Measurements from ENCODE around the gene NPAS3.

Gene NPAS3

DNA sequence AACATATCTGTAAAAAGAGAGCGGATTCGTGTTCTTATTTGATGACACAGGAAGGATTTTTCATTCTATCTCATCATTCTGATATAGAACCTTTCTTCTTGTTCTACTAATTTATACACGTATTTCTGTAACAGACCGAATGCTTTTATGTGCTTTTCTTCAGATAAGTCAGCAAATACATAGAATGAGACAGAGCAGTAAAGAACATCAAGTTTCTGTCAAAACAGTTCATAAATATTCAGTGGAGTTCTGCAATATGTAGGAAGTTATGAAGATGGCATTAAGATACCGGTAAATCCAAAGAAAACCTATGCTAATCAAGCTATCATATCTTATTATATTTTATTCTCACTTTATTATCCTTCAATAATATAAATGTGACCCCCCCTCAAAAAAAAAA, 731.6 kb downstream of the NPAS3 start:
- TF ChIP-seq, protein P1, sequence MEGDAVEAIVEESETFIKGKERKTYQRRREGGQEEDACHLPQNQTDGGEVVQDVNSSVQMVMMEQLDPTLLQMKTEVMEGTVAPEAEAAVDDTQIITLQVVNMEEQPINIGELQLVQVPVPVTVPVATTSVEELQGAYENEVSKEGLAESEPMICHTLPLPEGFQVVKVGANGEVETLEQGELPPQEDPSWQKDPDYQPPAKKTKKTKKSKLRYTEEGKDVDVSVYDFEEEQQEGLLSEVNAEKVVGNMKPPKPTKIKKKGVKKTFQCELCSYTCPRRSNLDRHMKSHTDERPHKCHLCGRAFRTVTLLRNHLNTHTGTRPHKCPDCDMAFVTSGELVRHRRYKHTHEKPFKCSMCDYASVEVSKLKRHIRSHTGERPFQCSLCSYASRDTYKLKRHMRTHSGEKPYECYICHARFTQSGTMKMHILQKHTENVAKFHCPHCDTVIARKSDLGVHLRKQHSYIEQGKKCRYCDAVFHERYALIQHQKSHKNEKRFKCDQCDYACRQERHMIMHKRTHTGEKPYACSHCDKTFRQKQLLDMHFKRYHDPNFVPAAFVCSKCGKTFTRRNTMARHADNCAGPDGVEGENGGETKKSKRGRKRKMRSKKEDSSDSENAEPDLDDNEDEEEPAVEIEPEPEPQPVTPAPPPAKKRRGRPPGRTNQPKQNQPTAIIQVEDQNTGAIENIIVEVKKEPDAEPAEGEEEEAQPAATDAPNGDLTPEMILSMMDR (IDR thresholded peaks at IDR 0.05; ENCODE audit: low read depth, low read length, missing control alignments): no peak
- H3K4me3 ChIP-seq (ENCODE audit: low read depth, low read length): no peak overlapping the region
- DNase-seq (ENCODE audit: low read depth): no peak

DNA sequence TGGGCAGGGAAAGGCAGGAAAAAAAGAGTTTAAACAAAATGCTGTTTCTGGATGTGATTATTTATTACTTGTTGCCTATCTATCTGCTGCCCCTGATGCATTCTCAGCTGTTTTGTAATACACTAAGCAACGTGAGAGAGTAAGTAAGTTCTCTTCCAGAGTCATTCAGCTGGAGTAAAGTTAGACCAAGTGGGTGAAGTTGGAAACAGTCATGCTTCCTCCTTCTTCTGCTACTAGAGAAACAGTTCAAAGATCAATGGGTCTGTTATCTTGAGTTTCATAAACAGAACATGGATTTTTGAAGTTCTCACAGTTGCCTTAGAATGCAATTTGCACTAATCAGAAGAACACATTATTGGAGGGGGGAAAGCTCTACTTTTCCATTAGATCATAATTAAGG, 732.9 kb downstream of the NPAS3 start:
- TF ChIP-seq, protein P1 (IDR thresholded peaks at IDR 0.05; ENCODE audit: low read depth, low read length, missing control alignments): no peak
- H3K4me3 ChIP-seq (ENCODE audit: low read depth, low read length): no peak overlapping the region
- no peak for DNase-seq (ENCODE audit: low read depth)

DNA sequence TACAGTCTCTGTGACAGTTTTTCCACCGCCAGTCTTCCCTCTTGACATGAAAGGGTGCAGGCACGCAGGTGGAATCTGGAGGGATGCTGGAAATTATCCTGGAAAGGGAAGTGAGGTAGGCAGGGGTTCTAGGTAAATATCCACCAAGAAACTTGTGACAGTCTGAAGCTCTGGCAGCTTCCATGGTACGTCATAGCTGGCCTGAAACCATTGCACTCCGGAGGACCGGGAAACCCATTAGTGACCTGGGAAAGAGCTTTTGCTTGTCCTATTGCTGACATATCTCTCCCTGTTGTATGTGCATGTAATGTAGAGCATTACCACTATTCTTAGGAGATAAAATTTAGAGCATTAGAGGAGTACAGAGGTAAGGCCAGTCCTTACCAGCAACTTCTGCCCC, 736.2 kb downstream of the NPAS3 start:
- TF ChIP-seq, protein P1 (IDR thresholded peaks at IDR 0.05; ENCODE audit: low read depth, low read length, missing control alignments): no peak
- no peak for DNase-seq (ENCODE audit: low read depth)
- H3K4me3 ChIP-seq (ENCODE audit: low read depth, low read length): no peak overlapping the region

DNA sequence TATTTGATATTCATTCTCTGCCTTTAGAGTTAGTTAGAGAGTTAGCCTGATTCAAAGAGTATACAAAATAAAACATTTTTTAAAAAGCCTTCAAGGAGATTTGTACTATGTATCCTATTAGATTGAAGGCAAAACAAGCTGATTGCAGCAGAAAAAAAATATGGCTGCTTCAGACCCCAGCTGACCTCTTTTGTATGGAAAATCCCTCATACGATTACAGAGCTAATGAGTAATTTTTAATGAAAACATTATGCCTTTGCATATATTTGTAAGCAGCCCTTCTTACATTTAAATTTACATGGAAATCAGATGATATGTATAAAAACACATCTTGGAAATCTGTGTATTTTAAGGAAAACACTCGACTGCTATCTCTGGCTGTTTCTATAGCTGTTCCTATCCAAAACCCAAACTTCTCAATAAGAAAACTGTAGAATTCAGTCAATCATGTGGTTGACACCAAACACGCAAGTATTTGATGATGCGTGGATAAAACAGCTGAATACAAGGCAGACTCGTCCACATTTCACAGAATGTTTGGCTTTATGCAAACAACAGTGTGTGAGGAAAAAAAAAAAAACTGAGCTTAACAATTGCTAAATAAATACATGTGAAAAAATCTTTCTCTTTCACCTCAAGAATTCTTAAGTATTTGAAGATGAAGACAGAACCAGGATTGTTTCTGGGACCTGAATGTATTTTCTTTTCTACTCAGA, 736.9 kb downstream of the NPAS3 start:
- no peak for DNase-seq (ENCODE audit: low read depth)
- TF ChIP-seq, protein P1 (IDR thresholded peaks at IDR 0.05; ENCODE audit: low read depth, low read length, missing control alignments): no peak
- H3K4me3 ChIP-seq (ENCODE audit: low read depth, low read length): no peak overlapping the region

DNA sequence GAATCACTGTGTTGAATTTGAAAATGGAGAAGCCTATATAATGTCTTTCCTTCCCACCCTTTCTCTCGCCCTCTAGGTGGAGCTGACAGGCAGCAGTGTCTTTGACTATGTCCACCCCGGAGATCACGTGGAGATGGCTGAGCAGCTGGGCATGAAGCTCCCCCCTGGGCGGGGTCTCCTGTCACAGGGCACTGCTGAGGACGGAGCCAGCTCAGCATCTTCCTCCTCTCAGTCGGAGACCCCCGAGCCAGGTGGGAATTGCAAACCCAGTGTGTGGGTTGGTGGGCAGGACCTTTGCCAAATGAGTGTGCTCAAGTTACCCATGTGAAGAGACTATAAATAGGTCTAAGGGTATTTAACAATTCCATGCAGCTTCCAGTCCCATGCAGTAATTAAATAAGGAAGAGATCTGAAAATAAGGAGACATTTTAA, 737.5 kb downstream of the NPAS3 start:
- TF ChIP-seq, protein P1 (IDR thresholded peaks at IDR 0.05; ENCODE audit: low read depth, low read length, missing control alignments): peak; percentile 27
- no peak for DNase-seq (ENCODE audit: low read depth)
- no peak overlapping the region for H3K4me3 ChIP-seq (ENCODE audit: low read depth, low read length)

- no peak for DNase-seq (ENCODE audit: low read depth)
Observed at GRCh38 chr14:33676891-33677290, 738.2 kb downstream of the NPAS3 start.

More at GRCh38 chr14:33676891-33677290, 738.2 kb downstream of the NPAS3 start:
- H3K4me3 ChIP-seq (ENCODE audit: low read depth, low read length): no peak overlapping the region
- TF ChIP-seq, protein P1 (IDR thresholded peaks at IDR 0.05; ENCODE audit: low read depth, low read length, missing control alignments): no peak
